Measurements from ENCODE around the gene TBPL1. TPM values are rescaled to one million over a fixed set of nuclear protein-coding genes. Genes with fewer than 3 reads are reported as not detected.

Gene TBPL1
- total RNA-seq, 1 experiment from 2014 or later: 40.9 TPM

DNA sequence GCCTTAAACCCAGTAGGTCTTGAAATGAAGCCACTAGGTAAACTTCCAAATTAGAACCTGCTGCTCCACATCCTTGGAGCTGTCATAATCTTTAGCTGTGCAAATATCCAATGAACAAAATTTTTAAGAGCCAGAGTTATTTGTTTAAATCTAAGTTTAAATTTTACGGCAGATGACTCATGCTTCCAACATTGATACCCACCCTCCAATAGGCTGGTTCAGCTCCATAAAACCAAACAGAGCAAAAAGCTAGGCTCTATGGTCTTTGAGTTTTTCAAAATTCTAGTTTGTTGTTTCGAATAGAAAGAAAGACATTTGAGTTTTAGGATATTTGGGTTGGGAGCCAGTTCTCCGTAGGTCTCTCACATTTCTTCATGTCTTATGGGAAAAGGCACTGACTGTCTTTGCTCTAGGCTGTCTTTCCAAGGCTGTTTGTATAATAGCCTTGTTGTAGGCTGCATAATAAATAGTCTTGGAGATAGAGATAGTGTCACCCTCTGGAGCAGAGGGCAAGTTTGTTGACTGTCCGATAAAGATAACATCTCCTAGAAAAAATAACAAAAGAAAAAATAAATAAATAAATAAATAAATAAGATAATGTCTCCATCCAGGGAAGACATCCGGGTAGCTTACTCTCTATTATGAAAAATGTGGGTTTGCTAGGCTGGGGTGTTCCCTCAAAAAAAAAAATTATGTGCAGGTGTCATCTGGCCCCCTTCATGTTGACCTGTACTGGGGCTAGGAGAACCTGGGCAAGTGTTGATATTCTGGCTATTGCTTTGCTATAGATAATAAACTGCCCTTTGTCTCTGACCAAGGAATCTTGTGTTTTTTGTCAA, 62.9 kb downstream of the TBPL1 start:
- H3K9me3 Mint-ChIP-seq (ENCODE audit: unreplicated experiment): peaks cover 7% of the 10 kb centered on the region
- no peak overlapping the region for H3K27ac Mint-ChIP-seq (ENCODE audit: low read depth, unreplicated experiment)
- ChIA-PET CTCF (interaction anchor here (1.0 to 2.0 kb wide), 3 partner anchors 47 to 95 kb away, joined by 3 to 11 read pairs (median 3); no protein-coding TSS in a partner anchor), POLR2A (interaction anchor here (0.6 to 1.5 kb wide), 3 partner anchors 11 to 25 kb away, joined by 3 to 5 read pairs (median 4); no protein-coding TSS in a partner anchor)
- no peak overlapping the region for H3K4me3 Mint-ChIP-seq (ENCODE audit: unreplicated experiment)
- H3K36me3 Mint-ChIP-seq (ENCODE audit: insufficient read depth, unreplicated experiment): no peaks in the 10 kb centered on the region
- no TSS peak for BruUV-seq (replicated peaks)
- peaks cover 4% of the 10 kb centered on the region for H3K4me1 Mint-ChIP-seq (ENCODE audit: insufficient read depth, unreplicated experiment)
- intact Hi-C loops (cut with micrococcal nuclease): no loop called here
- H3K27me3 Mint-ChIP-seq (ENCODE audit: insufficient read depth, unreplicated experiment): no peaks in the 10 kb centered on the region
- TF ChIP-seq, protein P1, sequence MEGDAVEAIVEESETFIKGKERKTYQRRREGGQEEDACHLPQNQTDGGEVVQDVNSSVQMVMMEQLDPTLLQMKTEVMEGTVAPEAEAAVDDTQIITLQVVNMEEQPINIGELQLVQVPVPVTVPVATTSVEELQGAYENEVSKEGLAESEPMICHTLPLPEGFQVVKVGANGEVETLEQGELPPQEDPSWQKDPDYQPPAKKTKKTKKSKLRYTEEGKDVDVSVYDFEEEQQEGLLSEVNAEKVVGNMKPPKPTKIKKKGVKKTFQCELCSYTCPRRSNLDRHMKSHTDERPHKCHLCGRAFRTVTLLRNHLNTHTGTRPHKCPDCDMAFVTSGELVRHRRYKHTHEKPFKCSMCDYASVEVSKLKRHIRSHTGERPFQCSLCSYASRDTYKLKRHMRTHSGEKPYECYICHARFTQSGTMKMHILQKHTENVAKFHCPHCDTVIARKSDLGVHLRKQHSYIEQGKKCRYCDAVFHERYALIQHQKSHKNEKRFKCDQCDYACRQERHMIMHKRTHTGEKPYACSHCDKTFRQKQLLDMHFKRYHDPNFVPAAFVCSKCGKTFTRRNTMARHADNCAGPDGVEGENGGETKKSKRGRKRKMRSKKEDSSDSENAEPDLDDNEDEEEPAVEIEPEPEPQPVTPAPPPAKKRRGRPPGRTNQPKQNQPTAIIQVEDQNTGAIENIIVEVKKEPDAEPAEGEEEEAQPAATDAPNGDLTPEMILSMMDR (IDR thresholded peaks at IDR 0.05; ENCODE audit: unreplicated experiment): no peak
- DNase-seq (ENCODE audit: unreplicated experiment): no peak

DNA sequence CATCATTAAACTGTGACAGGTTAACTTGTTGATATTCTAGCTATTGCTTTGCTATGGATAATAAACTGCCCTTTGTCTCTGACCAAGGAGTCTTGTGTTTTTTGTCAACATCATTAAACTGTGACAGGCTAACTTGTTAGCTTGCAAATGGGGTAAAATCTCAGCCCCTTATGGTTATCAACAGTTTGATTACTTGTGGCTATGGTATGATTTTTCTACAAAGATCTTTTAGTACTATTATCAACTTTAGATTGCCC, 63.5 kb downstream of the TBPL1 start:
- no peak overlapping the region for H3K4me3 Mint-ChIP-seq (ENCODE audit: unreplicated experiment)
- ChIA-PET POLR2A (interaction anchor here (0.7 to 1.5 kb wide), 2 partner anchors 11 to 19 kb away, joined by 4 to 5 read pairs; no protein-coding TSS in a partner anchor), CTCF (interaction anchor here (1.0 to 2.0 kb wide), 2 partner anchors 81 to 96 kb away, joined by 3 to 11 read pairs; no protein-coding TSS in a partner anchor)
- DNase-seq (ENCODE audit: unreplicated experiment): no peak
- peaks cover 4% of the 10 kb centered on the region for H3K4me1 Mint-ChIP-seq (ENCODE audit: insufficient read depth, unreplicated experiment)
- H3K27me3 Mint-ChIP-seq (ENCODE audit: insufficient read depth, unreplicated experiment): no peaks in the 10 kb centered on the region
- intact Hi-C loops (cut with micrococcal nuclease): no loop called here
- TF ChIP-seq, protein P1 (IDR thresholded peaks at IDR 0.05; ENCODE audit: unreplicated experiment): no peak
- no TSS peak for BruUV-seq (replicated peaks)
- no peaks in the 10 kb centered on the region for H3K36me3 Mint-ChIP-seq (ENCODE audit: insufficient read depth, unreplicated experiment)
- no peak overlapping the region for H3K27ac Mint-ChIP-seq (ENCODE audit: low read depth, unreplicated experiment)
- H3K9me3 Mint-ChIP-seq (ENCODE audit: unreplicated experiment): peaks cover 7% of the 10 kb centered on the region

GRCh38 chr6:134020071-134020470, 67.0 kb downstream of the TBPL1 start:
- Mint-ChIP-seq H3K36me3 (ENCODE audit: insufficient read depth, unreplicated experiment) (no peaks in the 10 kb centered on the region), H3K27me3 (ENCODE audit: insufficient read depth, unreplicated experiment) (no peaks in the 10 kb centered on the region), H3K27ac (ENCODE audit: low read depth, unreplicated experiment) (no peak overlapping the region), H3K4me1 (ENCODE audit: insufficient read depth, unreplicated experiment) (peaks cover 4% of the 10 kb centered on the region), H3K9me3 (ENCODE audit: unreplicated experiment) (peaks cover 7% of the 10 kb centered on the region), H3K4me3 (ENCODE audit: unreplicated experiment) (no peak overlapping the region)
- TF ChIP-seq, protein P1 (IDR thresholded peaks at IDR 0.05; ENCODE audit: unreplicated experiment): no peak
- ChIA-PET CTCF (interaction anchor here (1.0 kb wide), 1 partner anchor 44 kb away, joined by 5 read pairs; no protein-coding TSS in a partner anchor), POLR2A (no interaction called here)
- no TSS peak for BruUV-seq (replicated peaks)
- DNase-seq (ENCODE audit: unreplicated experiment): no peak
- intact Hi-C loops (cut with micrococcal nuclease): no loop called here

DNA sequence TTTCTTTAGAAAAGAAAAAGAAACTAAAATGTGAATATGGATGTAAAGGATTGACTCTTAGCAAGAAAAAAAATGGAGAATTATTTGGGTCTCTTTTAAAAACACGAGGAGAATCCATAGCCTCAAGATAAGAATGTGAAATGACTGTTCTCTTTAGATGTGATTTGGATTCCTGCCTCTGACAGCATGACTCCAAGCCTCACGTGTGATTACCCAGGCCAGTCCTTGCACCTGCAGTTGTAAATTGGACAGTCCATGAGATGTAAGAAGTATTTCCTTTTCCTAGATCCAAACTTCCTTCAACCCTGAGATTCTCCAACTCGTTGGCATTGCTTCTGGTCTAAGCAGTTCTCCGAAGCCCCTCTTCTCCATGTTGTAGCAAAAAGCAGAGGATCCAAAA, 67.5 kb downstream of the TBPL1 start:
- H3K27ac Mint-ChIP-seq (ENCODE audit: low read depth, unreplicated experiment): no peak overlapping the region
- no peak overlapping the region for H3K4me3 Mint-ChIP-seq (ENCODE audit: unreplicated experiment)
- CTCF ChIA-PET: interaction anchor here (0.9 to 3.9 kb wide), 2 partner anchors 10 to 77 kb away, joined by 3 to 16 read pairs; no protein-coding TSS in a partner anchor
- peaks cover 7% of the 10 kb centered on the region for H3K9me3 Mint-ChIP-seq (ENCODE audit: unreplicated experiment)
- no peaks in the 10 kb centered on the region for H3K36me3 Mint-ChIP-seq (ENCODE audit: insufficient read depth, unreplicated experiment)
- peaks cover 4% of the 10 kb centered on the region for H3K4me1 Mint-ChIP-seq (ENCODE audit: insufficient read depth, unreplicated experiment)
- POLR2A ChIA-PET: no interaction called here
- intact Hi-C loops (cut with micrococcal nuclease): no loop called here
- TF ChIP-seq, protein P1 (IDR thresholded peaks at IDR 0.05; ENCODE audit: unreplicated experiment): no peak
- no TSS peak for BruUV-seq (replicated peaks)
- H3K27me3 Mint-ChIP-seq (ENCODE audit: insufficient read depth, unreplicated experiment): no peaks in the 10 kb centered on the region
- no peak for DNase-seq (ENCODE audit: unreplicated experiment)

Data from MCF 10A (cell line).